Measurements from ENCODE around the gene LIPC. TPM values are rescaled to one million over a fixed set of nuclear protein-coding genes. Genes with fewer than 3 reads are reported as not detected.

The LIPC gene
- total RNA-seq, 1 experiment from 2014 or later = not detected

DNA sequence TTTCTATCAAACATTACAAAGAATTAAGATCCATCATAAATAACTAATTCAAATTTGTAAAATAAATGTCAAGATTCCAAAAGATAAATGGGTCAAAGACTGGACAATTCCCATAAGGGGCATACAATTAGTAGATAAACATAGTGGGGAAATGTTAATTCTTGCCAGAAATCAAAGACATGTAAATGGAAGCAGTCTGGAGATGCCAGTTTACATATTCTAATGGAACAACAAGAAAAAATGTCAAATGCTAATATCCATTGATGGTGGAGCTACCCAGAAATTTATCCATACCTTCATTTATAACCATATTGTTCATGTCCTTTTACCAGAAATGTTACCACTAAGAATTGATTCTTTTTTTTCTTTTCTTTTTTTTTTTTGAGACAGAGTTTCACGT is 13.7 kb upstream of the LIPC start:
- CTCF ChIA-PET = no interaction called here
- POLR2A ChIA-PET (ENCODE audit: low non-redundant PET) = no interaction called here
- no peaks in the 10 kb centered on the region for H3K9me3 ChIP-seq (ENCODE audit: low read depth, low read length, poor library complexity, severe bottlenecking)
- H3K27ac ChIP-seq (ENCODE audit: low read depth, low read length, poor library complexity, severe bottlenecking) = no peak overlapping the region
- no peaks in the 10 kb centered on the region for H3K27me3 ChIP-seq (replicated peaks; ENCODE audit: insufficient read depth, low read depth, low read length, poor library complexity)
- no peaks in the 10 kb centered on the region for H3K36me3 ChIP-seq (ENCODE audit: insufficient read depth, low read length, poor library complexity, severe bottlenecking)
- intact Hi-C loops (cut with micrococcal nuclease; ENCODE audit: unreplicated experiment) = no loop called here
- DNase-seq (ENCODE audit: low spot score) = no peak
- H3K4me1 ChIP-seq (ENCODE audit: insufficient read depth, low read length, poor library complexity, severe bottlenecking) = no peaks in the 10 kb centered on the region
- no peak overlapping the region for H3K4me3 ChIP-seq (ENCODE audit: low read depth, low read length, poor library complexity, severe bottlenecking)
- TF ChIP-seq, protein P1, sequence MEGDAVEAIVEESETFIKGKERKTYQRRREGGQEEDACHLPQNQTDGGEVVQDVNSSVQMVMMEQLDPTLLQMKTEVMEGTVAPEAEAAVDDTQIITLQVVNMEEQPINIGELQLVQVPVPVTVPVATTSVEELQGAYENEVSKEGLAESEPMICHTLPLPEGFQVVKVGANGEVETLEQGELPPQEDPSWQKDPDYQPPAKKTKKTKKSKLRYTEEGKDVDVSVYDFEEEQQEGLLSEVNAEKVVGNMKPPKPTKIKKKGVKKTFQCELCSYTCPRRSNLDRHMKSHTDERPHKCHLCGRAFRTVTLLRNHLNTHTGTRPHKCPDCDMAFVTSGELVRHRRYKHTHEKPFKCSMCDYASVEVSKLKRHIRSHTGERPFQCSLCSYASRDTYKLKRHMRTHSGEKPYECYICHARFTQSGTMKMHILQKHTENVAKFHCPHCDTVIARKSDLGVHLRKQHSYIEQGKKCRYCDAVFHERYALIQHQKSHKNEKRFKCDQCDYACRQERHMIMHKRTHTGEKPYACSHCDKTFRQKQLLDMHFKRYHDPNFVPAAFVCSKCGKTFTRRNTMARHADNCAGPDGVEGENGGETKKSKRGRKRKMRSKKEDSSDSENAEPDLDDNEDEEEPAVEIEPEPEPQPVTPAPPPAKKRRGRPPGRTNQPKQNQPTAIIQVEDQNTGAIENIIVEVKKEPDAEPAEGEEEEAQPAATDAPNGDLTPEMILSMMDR (conservative IDR thresholded peaks at IDR 0.05; ENCODE audit: low read depth, low read length) = no peak
- TF ChIP-seq EZH2 (IDR thresholded peaks at IDR 0.05; ENCODE audit: borderline replicate concordance, low read depth, low read length, poor library complexity, severe bottlenecking) = no peak
- BruUV-seq (replicated peaks) = no TSS peak

DNA sequence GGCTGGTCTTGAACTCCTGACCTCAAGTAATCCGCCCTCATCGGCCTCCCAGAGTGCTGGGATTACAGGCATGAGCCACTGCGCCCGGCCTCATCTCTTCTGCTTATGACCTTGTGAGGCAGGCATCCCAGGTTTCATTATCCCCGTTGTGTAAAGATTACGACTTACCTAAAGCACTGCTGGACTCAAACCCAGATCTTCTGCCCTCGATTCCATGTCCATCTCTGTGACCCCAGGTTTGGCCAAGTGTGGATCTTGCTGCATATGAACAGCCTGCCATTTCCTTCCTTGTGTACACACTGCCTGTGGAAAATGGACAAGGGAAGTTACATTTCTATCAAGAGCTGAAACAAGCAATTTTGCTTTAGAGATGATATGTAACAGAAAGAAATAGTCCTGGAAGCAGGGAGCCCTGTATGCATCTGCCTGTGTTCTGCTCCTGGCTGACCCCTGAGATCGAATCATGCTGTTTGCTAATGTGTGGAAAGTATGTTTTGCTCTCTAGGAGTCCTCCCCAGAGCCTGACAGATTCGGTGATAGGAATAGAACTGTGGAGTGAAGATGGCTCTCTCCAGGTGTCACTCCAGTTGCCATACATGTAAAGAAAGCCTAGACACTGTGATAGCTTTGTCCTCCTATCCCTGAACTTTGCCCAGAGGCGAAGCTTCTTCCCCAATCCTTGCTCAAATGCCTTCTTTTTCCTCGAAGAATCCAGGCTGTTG is 11.8 kb upstream of the LIPC start:
- H3K27ac ChIP-seq (ENCODE audit: low read depth, low read length, poor library complexity, severe bottlenecking) = no peak overlapping the region
- ChIA-PET POLR2A (ENCODE audit: low non-redundant PET) (no interaction called here), CTCF (no interaction called here)
- intact Hi-C loops (cut with micrococcal nuclease; ENCODE audit: unreplicated experiment) = no loop called here
- no TSS peak for BruUV-seq (replicated peaks)
- no peaks in the 10 kb centered on the region for H3K4me1 ChIP-seq (ENCODE audit: insufficient read depth, low read length, poor library complexity, severe bottlenecking)
- no peak for TF ChIP-seq EZH2 (IDR thresholded peaks at IDR 0.05; ENCODE audit: borderline replicate concordance, low read depth, low read length, poor library complexity, severe bottlenecking)
- TF ChIP-seq, protein P1 (conservative IDR thresholded peaks at IDR 0.05; ENCODE audit: low read depth, low read length) = no peak
- no peak overlapping the region for H3K4me3 ChIP-seq (ENCODE audit: low read depth, low read length, poor library complexity, severe bottlenecking)
- no peaks in the 10 kb centered on the region for H3K9me3 ChIP-seq (ENCODE audit: low read depth, low read length, poor library complexity, severe bottlenecking)
- no peaks in the 10 kb centered on the region for H3K27me3 ChIP-seq (replicated peaks; ENCODE audit: insufficient read depth, low read depth, low read length, poor library complexity)
- no peak for DNase-seq (ENCODE audit: low spot score)
- no peaks in the 10 kb centered on the region for H3K36me3 ChIP-seq (ENCODE audit: insufficient read depth, low read length, poor library complexity, severe bottlenecking)

DNA sequence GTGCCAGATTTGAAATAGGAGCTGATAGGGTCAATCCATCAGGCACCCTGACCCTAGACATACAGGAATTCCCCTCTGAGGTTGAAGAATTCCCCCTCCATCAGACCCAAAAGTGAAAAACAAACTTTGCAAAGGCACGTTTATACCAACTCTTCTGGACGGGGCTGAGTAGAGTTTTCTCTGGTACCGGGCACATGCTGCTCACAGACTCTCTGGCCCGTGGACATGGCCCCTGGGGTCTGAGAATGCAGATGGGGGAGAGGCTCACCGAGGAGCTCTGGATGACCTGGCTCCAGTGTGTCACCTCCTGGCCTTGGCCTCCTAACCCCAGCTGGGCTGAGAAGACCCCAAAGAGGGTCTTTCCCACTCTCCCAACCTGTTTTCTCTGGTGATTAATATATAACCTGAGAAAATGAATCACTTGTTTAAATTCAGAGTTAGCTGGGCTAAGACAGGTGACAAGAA is 11.2 kb upstream of the LIPC start:
- TF ChIP-seq EZH2 (IDR thresholded peaks at IDR 0.05; ENCODE audit: borderline replicate concordance, low read depth, low read length, poor library complexity, severe bottlenecking) = no peak
- TF ChIP-seq, protein P1 (conservative IDR thresholded peaks at IDR 0.05; ENCODE audit: low read depth, low read length) = no peak
- ChIA-PET POLR2A (ENCODE audit: low non-redundant PET) (no interaction called here), CTCF (interaction anchor here (0.5 kb wide), 1 partner anchor 57 kb away, joined by 3 read pairs; no protein-coding TSS in a partner anchor)
- H3K36me3 ChIP-seq (ENCODE audit: insufficient read depth, low read length, poor library complexity, severe bottlenecking) = no peaks in the 10 kb centered on the region
- no peaks in the 10 kb centered on the region for H3K9me3 ChIP-seq (ENCODE audit: low read depth, low read length, poor library complexity, severe bottlenecking)
- intact Hi-C loops (cut with micrococcal nuclease; ENCODE audit: unreplicated experiment) = no loop called here
- H3K4me1 ChIP-seq (ENCODE audit: insufficient read depth, low read length, poor library complexity, severe bottlenecking) = no peaks in the 10 kb centered on the region
- no peak overlapping the region for H3K4me3 ChIP-seq (ENCODE audit: low read depth, low read length, poor library complexity, severe bottlenecking)
- H3K27ac ChIP-seq (ENCODE audit: low read depth, low read length, poor library complexity, severe bottlenecking) = no peak overlapping the region
- no TSS peak for BruUV-seq (replicated peaks)
- no peak for DNase-seq (ENCODE audit: low spot score)
- no peaks in the 10 kb centered on the region for H3K27me3 ChIP-seq (replicated peaks; ENCODE audit: insufficient read depth, low read depth, low read length, poor library complexity)

Measured in A673 (cell line).